Measurements from ENCODE around the gene SNX30. TPM values are rescaled to one million over a fixed set of nuclear protein-coding genes. Genes with fewer than 3 reads are reported as not detected.
A peak's percentile ranks its signal among the peaks of the same experiment; 100 is the strongest.

Gene SNX30
- total RNA-seq, 1 experiment from 2014 or later, result 6.4 TPM

DNA sequence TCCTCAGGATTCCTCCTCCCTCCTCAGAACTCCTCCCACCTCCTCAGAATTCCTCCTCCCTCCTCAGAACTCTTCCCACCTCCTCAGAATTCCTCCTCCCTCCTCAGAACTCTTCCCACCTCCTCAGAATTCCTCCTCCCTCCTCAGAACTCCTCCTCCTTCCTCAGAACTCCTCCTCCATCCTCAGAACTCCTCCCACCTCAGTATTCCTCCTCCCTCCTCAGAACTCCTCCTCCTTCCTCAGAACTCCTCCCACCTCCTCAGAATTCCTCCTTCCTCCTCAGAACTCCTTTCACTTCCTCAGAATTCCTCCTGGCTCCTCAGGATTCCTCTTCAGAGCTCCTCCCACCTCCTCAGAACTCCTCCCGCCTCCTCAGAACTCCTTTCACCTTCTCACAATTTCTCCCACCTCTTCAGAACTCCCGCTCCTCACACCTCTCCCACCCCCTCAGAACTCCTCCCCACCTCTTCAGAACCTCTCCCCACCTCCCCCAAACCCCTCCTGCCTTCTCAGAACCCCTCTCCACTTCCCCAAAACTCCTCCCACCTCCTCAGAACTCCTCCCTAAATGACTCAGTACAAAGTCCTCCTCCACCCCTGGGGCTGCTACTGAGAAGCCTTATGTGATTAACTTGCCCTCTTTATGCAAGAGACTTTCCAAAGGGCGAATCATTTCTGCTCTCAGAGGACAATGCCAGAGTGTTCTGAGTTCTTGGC, 116.9 kb downstream of the SNX30 start:
- Histone ChIP-seq H3K27me3 (ENCODE audit: low read length) (no peaks in the 10 kb centered on the region), H3K36me3 (ENCODE audit: low read depth, low read length) (no peaks in the 10 kb centered on the region), H3K4me1 (ENCODE audit: insufficient read depth, low read length) (peaks cover 36% of the 10 kb centered on the region), H4K20me1 (ENCODE audit: low read length) (no peaks in the 10 kb centered on the region), H3K9me2 (replicated peaks; ENCODE audit: low read length) (no peaks in the 10 kb centered on the region), H3K9me3 (ENCODE audit: low read length) (no peaks in the 10 kb centered on the region), H3K27ac (ENCODE audit: low read length) (peak overlapping the region; percentile 100), H3K79me2 (ENCODE audit: low read length) (no peaks in the 10 kb centered on the region), H3K4me2 (ENCODE audit: low read length) (peak overlapping the region; percentile 87), H2AFZ (ENCODE audit: low read length) (peak overlapping the region; percentile 54; the same call in 1 of the 2 replicates), H3K4me3 (ENCODE audit: low read length) (peak overlapping the region; percentile 59), H3F3A (ENCODE audit: low read length, unreplicated experiment) (peaks cover 11% of the 10 kb centered on the region), H3K9ac (ENCODE audit: low read length) (peak overlapping the region; percentile 87)
- BruUV-seq (replicated peaks), result no TSS peak
- ATAC-seq, result peak; percentile 65
- ChIA-PET POLR2A (ENCODE audit: unreplicated experiment) (interaction anchor here (0.7 kb wide), 1 partner anchor 18 kb away, joined by 23 read pairs; no protein-coding TSS in a partner anchor), CTCF (no interaction called here)
- no peak for TF ChIP-seq EZH2phosphoT487 (IDR thresholded peaks at IDR 0.05; ENCODE audit: borderline replicate concordance, low read length)
- no peak for TF ChIP-seq EZH2 (IDR thresholded peaks at IDR 0.05; ENCODE audit: low read length, unreplicated experiment)
- TF ChIP-seq, protein P1, sequence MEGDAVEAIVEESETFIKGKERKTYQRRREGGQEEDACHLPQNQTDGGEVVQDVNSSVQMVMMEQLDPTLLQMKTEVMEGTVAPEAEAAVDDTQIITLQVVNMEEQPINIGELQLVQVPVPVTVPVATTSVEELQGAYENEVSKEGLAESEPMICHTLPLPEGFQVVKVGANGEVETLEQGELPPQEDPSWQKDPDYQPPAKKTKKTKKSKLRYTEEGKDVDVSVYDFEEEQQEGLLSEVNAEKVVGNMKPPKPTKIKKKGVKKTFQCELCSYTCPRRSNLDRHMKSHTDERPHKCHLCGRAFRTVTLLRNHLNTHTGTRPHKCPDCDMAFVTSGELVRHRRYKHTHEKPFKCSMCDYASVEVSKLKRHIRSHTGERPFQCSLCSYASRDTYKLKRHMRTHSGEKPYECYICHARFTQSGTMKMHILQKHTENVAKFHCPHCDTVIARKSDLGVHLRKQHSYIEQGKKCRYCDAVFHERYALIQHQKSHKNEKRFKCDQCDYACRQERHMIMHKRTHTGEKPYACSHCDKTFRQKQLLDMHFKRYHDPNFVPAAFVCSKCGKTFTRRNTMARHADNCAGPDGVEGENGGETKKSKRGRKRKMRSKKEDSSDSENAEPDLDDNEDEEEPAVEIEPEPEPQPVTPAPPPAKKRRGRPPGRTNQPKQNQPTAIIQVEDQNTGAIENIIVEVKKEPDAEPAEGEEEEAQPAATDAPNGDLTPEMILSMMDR (conservative IDR thresholded peaks at IDR 0.05; ENCODE audit: low read depth, low read length), result no peak
- peak; percentile 92 for DNase-seq
- intact Hi-C loops (cut with micrococcal nuclease), result loop anchor here (1.0 kb wide), 1 partner anchor 36 kb away; no protein-coding TSS in a partner anchor

DNA sequence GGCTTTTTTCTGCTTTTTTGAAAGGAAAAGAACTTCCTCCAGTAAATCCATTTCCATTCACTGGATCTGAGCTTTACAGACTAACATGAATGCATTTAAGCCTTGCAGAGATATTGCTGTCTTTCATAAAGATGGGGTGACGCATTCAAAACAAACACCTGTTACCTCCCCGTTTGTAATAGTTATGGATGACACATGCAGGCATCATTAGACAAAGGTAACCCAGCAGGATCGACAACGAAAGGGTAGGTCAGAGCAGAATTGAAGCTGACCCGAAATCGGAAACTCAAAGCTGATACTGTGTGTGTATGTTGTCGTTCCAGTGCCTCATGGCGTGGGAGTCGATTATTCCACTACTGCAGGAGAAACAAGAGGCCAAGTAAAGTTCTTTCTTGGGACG, 117.9 kb downstream of the SNX30 start:
- no peaks in the 10 kb centered on the region for H3K36me3 ChIP-seq (ENCODE audit: low read depth, low read length)
- peak overlapping the region; percentile 87 for H3K9ac ChIP-seq (ENCODE audit: low read length)
- no peaks in the 10 kb centered on the region for H3K27me3 ChIP-seq (ENCODE audit: low read length)
- no peaks in the 10 kb centered on the region for H3K9me2 ChIP-seq (replicated peaks; ENCODE audit: low read length)
- H3K4me2 ChIP-seq (ENCODE audit: low read length), result peak overlapping the region; percentile 87
- ChIA-PET CTCF (interaction anchor here (0.6 to 1.1 kb wide), 2 partner anchors 34 to 37 kb away, joined by 5 to 8 read pairs; no protein-coding TSS in a partner anchor), POLR2A (ENCODE audit: unreplicated experiment) (interaction anchor here (0.8 kb wide), 1 partner anchor 30 kb away, joined by 3 read pairs; no protein-coding TSS in a partner anchor)
- intact Hi-C loops (cut with micrococcal nuclease), result no loop called here
- H4K20me1 ChIP-seq (ENCODE audit: low read length), result no peaks in the 10 kb centered on the region
- TF ChIP-seq EZH2phosphoT487 (IDR thresholded peaks at IDR 0.05; ENCODE audit: borderline replicate concordance, low read length), result no peak
- TF ChIP-seq EZH2 (IDR thresholded peaks at IDR 0.05; ENCODE audit: low read length, unreplicated experiment), result no peak
- TF ChIP-seq, protein P1 (conservative IDR thresholded peaks at IDR 0.05; ENCODE audit: low read depth, low read length), result no peak
- peaks cover 11% of the 10 kb centered on the region for H3F3A ChIP-seq (ENCODE audit: low read length, unreplicated experiment)
- ATAC-seq, result peak; percentile 63
- no peaks in the 10 kb centered on the region for H3K79me2 ChIP-seq (ENCODE audit: low read length)
- peaks cover 36% of the 10 kb centered on the region for H3K4me1 ChIP-seq (ENCODE audit: insufficient read depth, low read length)
- no peak overlapping the region for H2AFZ ChIP-seq (ENCODE audit: low read length)
- H3K9me3 ChIP-seq (ENCODE audit: low read length), result no peaks in the 10 kb centered on the region
- peak overlapping the region; percentile 100 for H3K27ac ChIP-seq (ENCODE audit: low read length)
- peak; percentile 93 for DNase-seq
- no TSS peak for BruUV-seq (replicated peaks)
- H3K4me3 ChIP-seq (ENCODE audit: low read length), result peak overlapping the region; percentile 59
